SK-N-SH (cell line): Measurements from ENCODE around the gene BMP7. TPM values are rescaled to one million over a fixed set of nuclear protein-coding genes. Genes with fewer than 3 reads are reported as not detected.

Experiments used
- CTCF ChIA-PET: fragments of 300-600, 350-600 bp; formaldehyde crosslinking; extraction: SDS; loops from one replicate; lab custom pipeline; 2021; lab: Yijun Ruan, JAX
- POLR2A ChIA-PET: fragments of 350-600 bp; sonication (Branson Sonifier 250); formaldehyde crosslinking; extraction: SDS; loops from one replicate; lab custom pipeline; 2020; ENCODE audit warnings: antibody characterized with exemption, inconsistent platforms; lab: Yijun Ruan, JAX
- DNase-seq: peaks from one replicate; pipeline ENCODE4 v3.0.0; 2012
- H2AFZ ChIP-seq: fragments of 200-600 bp; sonication (generic); 2 replicates; pipeline ENCODE4 v1.8.1; 2016; ENCODE audit warnings: antibody characterized with exemption, mild to moderate bottlenecking, low read depth
- H3F3A ChIP-seq: fragments of 200-600 bp; sonication (generic); replicated peaks from 2 replicates; pipeline ENCODE3; 2016; ENCODE audit warnings: antibody characterized with exemption, mild to moderate bottlenecking; ENCODE audit not compliant: insufficient read depth
- H3K27ac ChIP-seq, 2 experiments: fragments of 200-500 bp in 1 of 2; fragments of 200-600 bp in 1 of 2; sonication (Bioruptor generic) in 1 of 2; sonication (generic), shearing (Covaris generic) in 1 of 2; 2 replicates each; pipeline versions ENCODE4 v1.5.1 to v1.6.1; 2014 to 2016; ENCODE audit warnings: low read depth in 2 of 2, inconsistent platforms in 1 of 2, low read length in 1 of 2, mild to moderate bottlenecking in 1 of 2, mixed read lengths in 1 of 2
- H3K27me3 ChIP-seq: fragments of 200-600 bp; sonication (generic), shearing (Covaris generic); 2 replicates; pipeline ENCODE4 v1.6.1; 2016; ENCODE audit warnings: mixed run types; ENCODE audit not compliant: insufficient read depth
- H3K36me3 ChIP-seq, 2 experiments: fragments of 200-500 bp in 1 of 2; fragments of 200-600 bp in 1 of 2; sonication (Bioruptor generic) in 1 of 2; sonication (generic) in 1 of 2; replicated peaks in 1 of 2; 2 replicates each; pipeline versions ENCODE3 to v1.5.1; 2014 to 2016; ENCODE audit warnings: low read length in 1 of 2, mild to moderate bottlenecking in 1 of 2; ENCODE audit not compliant: insufficient read depth in 2 of 2, control insufficient read depth in 1 of 2
- H3K4me1 ChIP-seq, 2 experiments: fragments of 200-500 bp in 1 of 2; fragments of 200-600 bp in 1 of 2; sonication (Bioruptor generic) in 1 of 2; sonication (generic), shearing (Covaris generic) in 1 of 2; 2 replicates each; pipeline versions ENCODE4 v1.5.1 to v1.6.1; 2014 to 2016; ENCODE audit warnings: low read depth in 1 of 2, low read length in 1 of 2, mixed run types in 1 of 2; ENCODE audit not compliant: insufficient read depth in 2 of 2, control insufficient read depth in 1 of 2
- H3K4me2 ChIP-seq: fragments of 200-600 bp; sonication (generic), shearing (Covaris generic); 2 replicates; pipeline ENCODE4 v1.6.1; 2017; ENCODE audit warnings: mixed run types
- H3K4me3 ChIP-seq, 2 experiments: fragments of 200-500 bp in 1 of 2; fragments of 200-600 bp in 1 of 2; sonication (Bioruptor generic) in 1 of 2; sonication (generic), shearing (Covaris generic) in 1 of 2; 2 replicates each; pipeline versions ENCODE4 v1.5.1 to v1.8.1; 2014 to 2016; ENCODE audit warnings: low read depth in 2 of 2, inconsistent platforms in 1 of 2, low read length in 1 of 2, mild to moderate bottlenecking in 1 of 2, mixed read lengths in 1 of 2, moderate library complexity in 1 of 2
- H3K79me2 ChIP-seq: fragments of 200-600 bp; sonication (generic); 2 replicates; pipeline ENCODE4 v1.8.1; 2017; ENCODE audit warnings: mild to moderate bottlenecking; ENCODE audit not compliant: insufficient read depth
- H3K9ac ChIP-seq: fragments of 200-600 bp; sonication (generic); 2 replicates; pipeline ENCODE4 v1.6.1; 2017; ENCODE audit warnings: mixed run types
- H3K9me2 ChIP-seq: fragments of 200-600 bp; sonication (generic); 2 replicates; pipeline ENCODE4 v1.6.1; 2017; ENCODE audit warnings: mixed run types
- H3K9me3 ChIP-seq: fragments of 200-600 bp; sonication (generic); 2 replicates; pipeline ENCODE4 v1.6.1; 2017; ENCODE audit warnings: mixed run types, mild to moderate bottlenecking, moderate library complexity
- H4K20me1 ChIP-seq: fragments of 200-600 bp; sonication (generic); 2 replicates; pipeline ENCODE4 v1.6.1; 2017; ENCODE audit warnings: mild to moderate bottlenecking, mixed run types; ENCODE audit not compliant: insufficient read depth
- EP300 ChIP-seq, 2 experiments: IDR thresholded peaks; 2 replicates each; pipeline versions ENCODE4 v1.4.0 to v1.6.1; 2012; ENCODE audit warnings: borderline replicate concordance in 1 of 2, low read depth in 1 of 2, low read length in 1 of 2
- EZH2phosphoT487 ChIP-seq: fragments of 200-600 bp; sonication (generic); IDR thresholded peaks from 2 replicates; pipeline ENCODE4 v1.6.1; 2017; ENCODE audit warnings: low read depth, mixed run types, mild to moderate bottlenecking, antibody characterized with exemption, moderate library complexity, borderline replicate concordance
- FOSL2 ChIP-seq: IDR thresholded peaks from 2 replicates; pipeline ENCODE4 v1.4.0; 2012; ENCODE audit warnings: low read depth, mild to moderate bottlenecking, moderate library complexity, borderline replicate concordance
- FOXJ3 ChIP-seq: sonication (generic); formaldehyde crosslinking; IDR thresholded peaks from 2 replicates; pipeline ENCODE4 v1.5.1; 2020; ENCODE audit warnings: mild to moderate bottlenecking, missing genetic modification reagents
- FOXM1 ChIP-seq: IDR thresholded peaks from 2 replicates; pipeline ENCODE4 v1.4.0; 2012; ENCODE audit warnings: low read depth, mild to moderate bottlenecking
- GATA2 ChIP-seq: sonication (generic); formaldehyde crosslinking; IDR thresholded peaks from 2 replicates; pipeline ENCODE4 v1.5.0; 2020; ENCODE audit warnings: mild to moderate bottlenecking, missing genetic modification reagents
- MEF2A ChIP-seq: IDR thresholded peaks from 2 replicates; pipeline ENCODE4 v1.4.0; 2012; ENCODE audit warnings: low read depth, borderline replicate concordance
- NFIC ChIP-seq: IDR thresholded peaks from 2 replicates; pipeline ENCODE4 v1.4.0; 2012; ENCODE audit warnings: borderline replicate concordance
- POLR2AphosphoS5 ChIP-seq: IDR thresholded peaks from 2 replicates; pipeline ENCODE4 v1.6.1; 2012; ENCODE audit warnings: low read depth, low read length
- SIN3A ChIP-seq: IDR thresholded peaks from 2 replicates; pipeline ENCODE4 v1.6.1; 2012; ENCODE audit warnings: low read depth, mild to moderate bottlenecking, low read length, moderate library complexity, borderline replicate concordance
- TAF1 ChIP-seq: IDR thresholded peaks from 2 replicates; pipeline ENCODE4 v1.6.1; 2012; ENCODE audit warnings: low read depth, mild to moderate bottlenecking, low read length, moderate library complexity, borderline replicate concordance
- WGBS: methylation state at CpG from one replicate; pipeline ENCODE4 v1.1.6; 2017; ENCODE audit warnings: low lambda C conversion rate; 5-methylcytosine and 5-hydroxymethylcytosine counted together
- polyA plus RNA-seq, 3 experiments: library from polyadenylated mRNA; depleted of rRNA; stranded (reverse); fragments of >200 nt; gene quantifications; 2 replicates each; pipeline ENCODE4 v1.2.3, GENCODE V29; 2012
- TF ChIP-seq, protein P1 (sequence below): IDR thresholded peaks from 2 replicates; pipeline ENCODE4; 2012
- TF ChIP-seq, protein P2 (sequence below): fragments of 150-350 bp; IDR thresholded peaks from 2 replicates; pipeline ENCODE4 v1.6.1; 2016; ENCODE audit warnings: mild to moderate bottlenecking, low read depth, low read length
- TF ChIP-seq, protein P3 (sequence below): IDR thresholded peaks from 2 replicates; pipeline ENCODE4 v1.4.0; 2012; ENCODE audit warnings: low read depth, borderline replicate concordance
- TF ChIP-seq, protein P4 (sequence below): fragments of 200-600 bp; sonication (generic); IDR thresholded peaks from 2 replicates; pipeline ENCODE4 v1.6.1; 2017; ENCODE audit warnings: antibody characterized with exemption, mild to moderate bottlenecking, moderate library complexity
- TF ChIP-seq, protein P5 (sequence below): fragments of 150-350 bp; IDR thresholded peaks from 2 replicates; pipeline ENCODE4 v1.6.1; 2017; ENCODE audit warnings: antibody characterized with exemption, low read length, low read depth, borderline replicate concordance

Gene BMP7
- polyA plus RNA-seq, 1 of the 3 experiments (the other 2 are of a cell fraction): not detected

DNA sequence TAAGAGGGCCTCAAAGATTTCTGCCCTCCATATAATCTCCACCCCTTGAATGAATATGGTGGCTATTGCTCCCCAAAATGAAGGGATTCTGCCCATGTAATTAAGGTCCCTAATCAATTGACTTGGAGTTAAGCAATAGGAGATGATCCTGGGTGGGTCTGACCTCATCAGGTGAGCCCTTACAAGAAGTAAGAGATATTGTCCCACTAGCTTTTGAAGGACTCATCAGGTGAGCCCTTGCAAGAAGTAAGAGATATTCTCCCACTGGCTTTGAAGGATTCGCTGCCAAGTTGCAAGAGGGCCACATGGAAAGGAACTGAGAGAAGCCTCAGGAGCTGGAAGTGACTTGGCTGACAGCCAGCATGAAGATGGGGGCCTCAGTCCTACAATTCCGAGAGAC, 103.4 kb downstream of the BMP7 start (continued):
- TF ChIP-seq, protein P1, sequence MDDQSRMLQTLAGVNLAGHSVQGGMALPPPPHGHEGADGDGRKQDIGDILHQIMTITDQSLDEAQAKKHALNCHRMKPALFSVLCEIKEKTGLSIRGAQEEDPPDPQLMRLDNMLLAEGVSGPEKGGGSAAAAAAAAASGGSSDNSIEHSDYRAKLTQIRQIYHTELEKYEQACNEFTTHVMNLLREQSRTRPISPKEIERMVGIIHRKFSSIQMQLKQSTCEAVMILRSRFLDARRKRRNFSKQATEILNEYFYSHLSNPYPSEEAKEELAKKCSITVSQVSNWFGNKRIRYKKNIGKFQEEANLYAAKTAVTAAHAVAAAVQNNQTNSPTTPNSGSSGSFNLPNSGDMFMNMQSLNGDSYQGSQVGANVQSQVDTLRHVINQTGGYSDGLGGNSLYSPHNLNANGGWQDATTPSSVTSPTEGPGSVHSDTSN: no peak
- no peak for TF ChIP-seq TAF1

DNA sequence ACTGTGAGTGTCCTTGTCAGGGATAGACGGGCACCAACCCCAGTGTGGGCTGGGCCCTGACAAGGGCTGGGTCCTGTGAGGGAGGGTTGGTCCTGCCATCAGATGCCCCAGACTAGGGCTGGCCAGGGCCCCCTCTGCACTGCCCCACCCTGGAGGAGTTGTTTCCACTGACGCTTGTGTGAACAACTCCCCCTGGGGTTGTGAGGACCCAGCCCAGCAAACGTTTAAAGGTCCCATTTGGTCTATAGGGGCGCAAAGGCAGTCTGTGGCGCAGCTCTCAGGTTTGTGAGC, 104.1 kb downstream of the BMP7 start:
- CTCF ChIA-PET: interaction anchor here (1.0 to 1.5 kb wide), 2 partner anchors 10 to 82 kb away, joined by 3 to 4 read pairs; no protein-coding TSS in a partner anchor
- TF ChIP-seq EP300 (IDR thresholded peaks at IDR 0.05; ENCODE audit: borderline replicate concordance in 1 of 2, low read depth in 1 of 2, low read length in 1 of 2) (no peak), GATA2 (CRISPR knock-in tag) (no peak), SIN3A (no peak), MEF2A (no peak), FOXJ3 (no peak), POLR2AphosphoS5 (no peak), TAF1 (no peak), FOXM1 (no peak), EZH2phosphoT487 (no peak), NFIC (no peak), FOSL2 (no peak)
- TF ChIP-seq, protein P2, sequence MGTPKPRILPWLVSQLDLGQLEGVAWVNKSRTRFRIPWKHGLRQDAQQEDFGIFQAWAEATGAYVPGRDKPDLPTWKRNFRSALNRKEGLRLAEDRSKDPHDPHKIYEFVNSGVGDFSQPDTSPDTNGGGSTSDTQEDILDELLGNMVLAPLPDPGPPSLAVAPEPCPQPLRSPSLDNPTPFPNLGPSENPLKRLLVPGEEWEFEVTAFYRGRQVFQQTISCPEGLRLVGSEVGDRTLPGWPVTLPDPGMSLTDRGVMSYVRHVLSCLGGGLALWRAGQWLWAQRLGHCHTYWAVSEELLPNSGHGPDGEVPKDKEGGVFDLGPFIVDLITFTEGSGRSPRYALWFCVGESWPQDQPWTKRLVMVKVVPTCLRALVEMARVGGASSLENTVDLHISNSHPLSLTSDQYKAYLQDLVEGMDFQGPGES: no peak
- TF ChIP-seq, protein P3, sequence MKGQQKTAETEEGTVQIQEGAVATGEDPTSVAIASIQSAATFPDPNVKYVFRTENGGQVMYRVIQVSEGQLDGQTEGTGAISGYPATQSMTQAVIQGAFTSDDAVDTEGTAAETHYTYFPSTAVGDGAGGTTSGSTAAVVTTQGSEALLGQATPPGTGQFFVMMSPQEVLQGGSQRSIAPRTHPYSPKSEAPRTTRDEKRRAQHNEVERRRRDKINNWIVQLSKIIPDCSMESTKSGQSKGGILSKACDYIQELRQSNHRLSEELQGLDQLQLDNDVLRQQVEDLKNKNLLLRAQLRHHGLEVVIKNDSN: no peak
- TF ChIP-seq, protein P4, sequence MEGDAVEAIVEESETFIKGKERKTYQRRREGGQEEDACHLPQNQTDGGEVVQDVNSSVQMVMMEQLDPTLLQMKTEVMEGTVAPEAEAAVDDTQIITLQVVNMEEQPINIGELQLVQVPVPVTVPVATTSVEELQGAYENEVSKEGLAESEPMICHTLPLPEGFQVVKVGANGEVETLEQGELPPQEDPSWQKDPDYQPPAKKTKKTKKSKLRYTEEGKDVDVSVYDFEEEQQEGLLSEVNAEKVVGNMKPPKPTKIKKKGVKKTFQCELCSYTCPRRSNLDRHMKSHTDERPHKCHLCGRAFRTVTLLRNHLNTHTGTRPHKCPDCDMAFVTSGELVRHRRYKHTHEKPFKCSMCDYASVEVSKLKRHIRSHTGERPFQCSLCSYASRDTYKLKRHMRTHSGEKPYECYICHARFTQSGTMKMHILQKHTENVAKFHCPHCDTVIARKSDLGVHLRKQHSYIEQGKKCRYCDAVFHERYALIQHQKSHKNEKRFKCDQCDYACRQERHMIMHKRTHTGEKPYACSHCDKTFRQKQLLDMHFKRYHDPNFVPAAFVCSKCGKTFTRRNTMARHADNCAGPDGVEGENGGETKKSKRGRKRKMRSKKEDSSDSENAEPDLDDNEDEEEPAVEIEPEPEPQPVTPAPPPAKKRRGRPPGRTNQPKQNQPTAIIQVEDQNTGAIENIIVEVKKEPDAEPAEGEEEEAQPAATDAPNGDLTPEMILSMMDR: no peak
- TF ChIP-seq, protein P5, sequence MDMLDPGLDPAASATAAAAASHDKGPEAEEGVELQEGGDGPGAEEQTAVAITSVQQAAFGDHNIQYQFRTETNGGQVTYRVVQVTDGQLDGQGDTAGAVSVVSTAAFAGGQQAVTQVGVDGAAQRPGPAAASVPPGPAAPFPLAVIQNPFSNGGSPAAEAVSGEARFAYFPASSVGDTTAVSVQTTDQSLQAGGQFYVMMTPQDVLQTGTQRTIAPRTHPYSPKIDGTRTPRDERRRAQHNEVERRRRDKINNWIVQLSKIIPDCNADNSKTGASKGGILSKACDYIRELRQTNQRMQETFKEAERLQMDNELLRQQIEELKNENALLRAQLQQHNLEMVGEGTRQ: no peak
- H3K9me3 ChIP-seq: no peaks in the 10 kb centered on the region
- no peaks in the 10 kb centered on the region for H3K27me3 ChIP-seq
- no peaks in the 10 kb centered on the region for H3K9me2 ChIP-seq
- H3K9ac ChIP-seq: no peak overlapping the region
- POLR2A ChIA-PET: no interaction called here
- H3F3A ChIP-seq: no peaks in the 10 kb centered on the region
- H4K20me1 ChIP-seq: no peaks in the 10 kb centered on the region
- H2AFZ ChIP-seq: no peak overlapping the region
- H3K4me2 ChIP-seq: no peak overlapping the region
- H3K4me3 ChIP-seq: no peak overlapping the region
- no peaks in the 10 kb centered on the region; a peak in 1 of 4 replicates for H3K4me1 ChIP-seq
- H3K36me3 ChIP-seq: no peaks in the 10 kb centered on the region
- WGBS: 29% methylated on average over 1 of the region's 5 CpGs
- no peaks in the 10 kb centered on the region for H3K79me2 ChIP-seq
- H3K27ac ChIP-seq: no peak overlapping the region
- DNase-seq: no peak
